Measurements from ENCODE around the gene TP53BP2. TPM values are rescaled to one million over a fixed set of nuclear protein-coding genes. Genes with fewer than 3 reads are reported as not detected.
A peak's percentile ranks its signal among the peaks of the same experiment; 100 is the strongest.

Gene TP53BP2
- total RNA-seq, 1 donor, result 32.7 TPM

GRCh38 chr1:223765719-223766340, 79.9 kb downstream of the TP53BP2 start:
- H3K4me3 ChIP-seq (ENCODE audit: low read depth, low read length), result no peak overlapping the region
- DNase-seq (ENCODE audit: low read depth), result no peak
- no peak for TF ChIP-seq CTCF (IDR thresholded peaks at IDR 0.05; ENCODE audit: insufficient read depth, low read length)

GRCh38 chr1:223765036-223765718, 80.6 kb downstream of the TP53BP2 start:
- DNase-seq (ENCODE audit: low read depth), result peak; percentile 54
- no peak overlapping the region for H3K4me3 ChIP-seq (ENCODE audit: low read depth, low read length)
- TF ChIP-seq CTCF (IDR thresholded peaks at IDR 0.05; ENCODE audit: insufficient read depth, low read length), result no peak

DNA sequence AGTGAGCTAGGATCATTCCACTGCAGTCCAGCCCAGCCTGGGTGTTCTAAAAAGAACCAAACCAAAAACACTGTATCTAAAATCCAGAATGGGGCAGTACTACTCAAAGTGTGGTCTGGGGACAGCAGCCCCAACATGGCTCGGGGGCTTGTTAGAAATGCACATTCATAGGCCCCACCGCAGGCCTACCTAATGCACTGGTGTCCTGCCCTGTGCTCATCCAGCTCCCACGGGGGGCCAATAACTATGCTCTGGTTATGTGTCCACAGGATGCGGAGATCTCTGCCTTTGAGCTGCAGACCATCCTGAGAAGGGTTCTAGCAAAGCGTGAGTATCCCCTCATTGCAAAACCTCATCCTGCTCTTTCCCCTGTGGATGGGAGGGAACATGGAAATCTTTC, 81.9 kb downstream of the TP53BP2 start:
- TF ChIP-seq CTCF (IDR thresholded peaks at IDR 0.05; ENCODE audit: insufficient read depth, low read length), result no peak
- DNase-seq (ENCODE audit: low read depth), result no peak
- no peak overlapping the region for H3K4me3 ChIP-seq (ENCODE audit: low read depth, low read length)

GRCh38 chr1:223763251-223763650, 82.5 kb downstream of the TP53BP2 start:
- TF ChIP-seq CTCF (IDR thresholded peaks at IDR 0.05; ENCODE audit: insufficient read depth, low read length), result no peak
- H3K4me3 ChIP-seq (ENCODE audit: low read depth, low read length), result no peak overlapping the region
- no peak for DNase-seq (ENCODE audit: low read depth)

DNA sequence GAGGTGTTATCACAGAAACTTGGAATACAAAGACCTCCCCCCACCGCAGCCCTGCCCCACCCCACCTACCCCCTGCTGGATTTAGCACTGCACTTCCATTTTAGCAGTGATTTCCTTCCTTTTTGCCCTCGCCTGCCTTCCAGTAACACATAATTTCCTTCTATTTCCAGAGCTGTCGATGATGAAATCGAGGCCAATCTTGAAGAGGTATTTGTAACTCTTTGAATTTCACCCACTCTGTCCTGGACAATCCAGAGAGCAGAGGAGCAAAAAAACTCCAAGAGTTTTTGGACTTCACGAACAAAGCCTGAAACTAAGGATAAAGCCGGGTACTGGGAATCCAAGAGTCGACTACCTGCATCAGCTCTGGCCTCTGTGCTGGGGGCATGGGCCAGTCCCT, 84.3 kb downstream of the TP53BP2 start:
- H3K4me3 ChIP-seq (ENCODE audit: low read depth, low read length), result no peak overlapping the region
- peak; percentile 75 for DNase-seq (ENCODE audit: low read depth)
- TF ChIP-seq CTCF (IDR thresholded peaks at IDR 0.05; ENCODE audit: insufficient read depth, low read length), result no peak

DNA sequence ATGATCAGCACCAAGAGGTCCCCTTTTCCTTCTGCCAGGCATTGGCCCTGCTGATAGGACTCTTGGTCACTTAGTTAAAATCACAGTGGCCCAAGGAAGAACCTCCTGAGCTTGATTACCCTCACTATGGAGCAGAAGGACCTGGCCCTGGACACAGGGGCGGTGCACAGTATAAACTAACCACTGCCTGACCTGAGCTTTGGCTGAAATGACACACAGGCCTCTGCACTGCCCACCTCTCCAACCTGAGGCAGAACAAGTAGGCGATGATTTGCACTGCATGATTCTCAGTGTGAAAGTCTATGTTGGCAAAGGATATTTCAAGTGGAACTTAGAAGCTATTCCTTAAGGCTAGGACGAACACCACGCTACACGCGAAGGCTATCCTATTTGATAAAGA, 84.9 kb downstream of the TP53BP2 start:
- TF ChIP-seq CTCF (IDR thresholded peaks at IDR 0.05; ENCODE audit: insufficient read depth, low read length), result no peak
- no peak overlapping the region for H3K4me3 ChIP-seq (ENCODE audit: low read depth, low read length)
- no peak for DNase-seq (ENCODE audit: low read depth)
